MM.1S (cell line): Measurements from ENCODE around the gene SERPINI2.

ENCODE experiments used
- DNase-seq: peaks from one replicate; pipeline ENCODE4 v3.0.0-alpha.2; 2015
- H2AFZ ChIP-seq: fragments of 300-600 bp; sonication (generic); 2 replicates; pipeline ENCODE4 v1.6.0; 2016; ENCODE audit warnings: antibody characterized with exemption, low read length
- H3F3A ChIP-seq: fragments of 300-600 bp; sonication (generic); 2 replicates; pipeline ENCODE4 v1.6.1; 2016; ENCODE audit warnings: mild to moderate bottlenecking, antibody characterized with exemption, low read length, moderate library complexity, mixed read lengths; ENCODE audit not compliant: insufficient read depth
- H3K27ac ChIP-seq: fragments of 300-600 bp; sonication (generic); 2 replicates; pipeline ENCODE4 v1.5.1; 2016; ENCODE audit warnings: mild to moderate bottlenecking, low read length
- H3K27me3 ChIP-seq: fragments of 300-600 bp; sonication (generic); replicated peaks from 2 replicates; pipeline ENCODE4 v1.6.0; 2016; ENCODE audit warnings: low read length; ENCODE audit not compliant: insufficient read depth
- H3K36me3 ChIP-seq: fragments of 300-600 bp; sonication (generic); replicated peaks from 2 replicates; pipeline ENCODE4 v1.6.1; 2016; ENCODE audit warnings: mild to moderate bottlenecking, low read length, mixed read lengths; ENCODE audit not compliant: insufficient read depth
- H3K4me1 ChIP-seq: fragments of 300-600 bp; sonication (generic); 2 replicates; pipeline ENCODE4 v1.6.1; 2016; ENCODE audit warnings: low read length, mixed read lengths
- H3K4me2 ChIP-seq: fragments of 300-600 bp; sonication (generic); 2 replicates; pipeline ENCODE4 v1.6.0; 2016; ENCODE audit warnings: low read depth, low read length
- H3K4me3 ChIP-seq: fragments of 300-600 bp; sonication (generic); 2 replicates; pipeline ENCODE4 v1.5.1; 2016; ENCODE audit warnings: low read length, mixed read lengths
- H3K79me2 ChIP-seq: fragments of 300-600 bp; sonication (generic); 2 replicates; pipeline ENCODE4 v1.6.1; 2016; ENCODE audit warnings: mixed run types, low read length, mixed read lengths
- H3K9ac ChIP-seq: fragments of 300-600 bp; sonication (generic); 2 replicates; pipeline ENCODE4 v1.6.1; 2016; ENCODE audit warnings: low read length, mixed read lengths
- H3K9me2 ChIP-seq: fragments of 300-600 bp; sonication (generic); replicated peaks from 2 replicates; pipeline ENCODE4 v1.6.1; 2016; ENCODE audit warnings: mild to moderate bottlenecking, low read length, mixed read lengths; ENCODE audit not compliant: insufficient read depth
- H3K9me3 ChIP-seq: fragments of 300-600 bp; sonication (generic); replicated peaks from 2 replicates; pipeline ENCODE4 v1.6.1; 2016; ENCODE audit warnings: mild to moderate bottlenecking, low read length, mixed read lengths; ENCODE audit not compliant: insufficient read depth
- H4K20me1 ChIP-seq: fragments of 300-600 bp; sonication (generic); 2 replicates; pipeline ENCODE4 v1.6.1; 2016; ENCODE audit warnings: mild to moderate bottlenecking, low read length, moderate library complexity, mixed read lengths; ENCODE audit not compliant: insufficient read depth
- CTCF ChIP-seq: fragments of 300-600 bp; sonication (generic); IDR thresholded peaks from 2 replicates; pipeline ENCODE4 v1.5.1; 2016; ENCODE audit warnings: antibody characterized with exemption, low read length, mixed read lengths
- EZH2 ChIP-seq: fragments of 300-600 bp; sonication (generic); optimal IDR thresholded peaks from 2 replicates; pipeline ENCODE3; 2017; ENCODE audit warnings: low read depth, mild to moderate bottlenecking, antibody characterized with exemption, low read length, mixed read lengths
- EZH2phosphoT487 ChIP-seq: fragments of 300-600 bp; sonication (generic); IDR thresholded peaks from 2 replicates; pipeline ENCODE4 v1.6.1; 2018; ENCODE audit warnings: antibody characterized with exemption, low read length

SERPINI2 gene

GRCh38 chr3:167481164-167481563 is 7.3 kb upstream of the SERPINI2 start:
- Histone ChIP-seq H3K4me2 (no peak overlapping the region), H4K20me1 (no peaks in the 10 kb centered on the region), H3K4me1 (no peaks in the 10 kb centered on the region), H3K4me3 (no peak overlapping the region), H3F3A (no peaks in the 10 kb centered on the region), H3K27me3 (no peaks in the 10 kb centered on the region), H3K27ac (no peak overlapping the region), H3K9me3 (no peaks in the 10 kb centered on the region), H3K9me2 (no peaks in the 10 kb centered on the region), H3K79me2 (no peaks in the 10 kb centered on the region), H2AFZ (no peak overlapping the region), H3K36me3 (no peaks in the 10 kb centered on the region), H3K9ac (no peak overlapping the region)
- TF ChIP-seq EZH2phosphoT487 (no peak), EZH2 (no peak), CTCF (no peak)
- no peak for DNase-seq

GRCh38 chr3:167480748-167481147 is 6.9 kb upstream of the SERPINI2 start:
- Histone ChIP-seq H2AFZ (peak overlapping the region; percentile 11; the same call in 1 of the 2 replicates), H3K4me3 (no peak overlapping the region), H3K4me1 (no peaks in the 10 kb centered on the region), H3K27me3 (no peaks in the 10 kb centered on the region), H3K9me2 (no peaks in the 10 kb centered on the region), H3K36me3 (no peaks in the 10 kb centered on the region), H4K20me1 (no peaks in the 10 kb centered on the region), H3K79me2 (no peaks in the 10 kb centered on the region), H3K4me2 (peak overlapping the region; percentile 6; the same call in 1 of the 2 replicates), H3K27ac (no peak overlapping the region), H3F3A (no peaks in the 10 kb centered on the region), H3K9ac (no peak overlapping the region), H3K9me3 (no peaks in the 10 kb centered on the region)
- DNase-seq: no peak
- TF ChIP-seq CTCF (no peak), EZH2phosphoT487 (no peak), EZH2 (no peak)

- no peaks in the 10 kb centered on the region for H4K20me1 ChIP-seq
- no peaks in the 10 kb centered on the region for H3F3A ChIP-seq
- no peaks in the 10 kb centered on the region for H3K36me3 ChIP-seq
Measured at GRCh38 chr3:167469381-167469780, 4.5 kb downstream of the SERPINI2 start.

More at GRCh38 chr3:167469381-167469780, 4.5 kb downstream of the SERPINI2 start:
- H3K27ac ChIP-seq: no peak overlapping the region
- no peak for DNase-seq
- TF ChIP-seq CTCF (no peak), EZH2 (no peak), EZH2phosphoT487 (no peak)
- no peaks in the 10 kb centered on the region for H3K9me2 ChIP-seq
- no peak overlapping the region for H3K4me3 ChIP-seq
- H3K79me2 ChIP-seq: no peaks in the 10 kb centered on the region
- H3K27me3 ChIP-seq: no peaks in the 10 kb centered on the region
- no peak overlapping the region for H2AFZ ChIP-seq
- H3K9me3 ChIP-seq: no peaks in the 10 kb centered on the region
- H3K4me2 ChIP-seq: no peak overlapping the region
- H3K9ac ChIP-seq: no peak overlapping the region
- H3K4me1 ChIP-seq: no peaks in the 10 kb centered on the region
